Measurements from ENCODE around the gene OR2A25. TPM values are rescaled to one million over a fixed set of nuclear protein-coding genes. Genes with fewer than 3 reads are reported as not detected.

The OR2A25 gene
- total RNA-seq, 1 donor from 2014 or later: not detected

- intact Hi-C loops (cut with micrococcal nuclease): no loop called here
- DNase-seq: no peak
- no peak for ATAC-seq
Measured at GRCh38 chr7:144057954-144058353, 11.7 kb upstream of the OR2A25 start.

GRCh38 chr7:144063710-144064109, 5.9 kb upstream of the OR2A25 start:
- DNase-seq (no peak), ATAC-seq (no peak)
- intact Hi-C loops (cut with micrococcal nuclease): no loop called here

- intact Hi-C loops (cut with micrococcal nuclease): no loop called here
- DNase-seq (no peak), ATAC-seq (no peak)
Measured at GRCh38 chr7:144069953-144070352, 342 bp downstream of the OR2A25 start.

GRCh38 chr7:144074374-144074773, 4.8 kb downstream of the OR2A25 start:
- DNase-seq: no peak
- no peak for ATAC-seq
- intact Hi-C loops (cut with micrococcal nuclease): no loop called here

- ATAC-seq (no peak), DNase-seq (no peak)
- intact Hi-C loops (cut with micrococcal nuclease): no loop called here
Measured at GRCh38 chr7:144085978-144086377, 16.4 kb downstream of the OR2A25 start, which contains the start of gene OR2A12. TSS of gene OR2A12 (plus strand) at chr7:144086278. CDS start at chr7:144095108, 8,830 bp downstream.

GRCh38 chr7:144086730-144087129, 17.1 kb downstream of the OR2A25 start:
- DNase-seq (no peak), ATAC-seq (no peak)
- intact Hi-C loops (cut with micrococcal nuclease): no loop called here

GRCh38 chr7:144087230-144087629, 17.6 kb downstream of the OR2A25 start:
- no peak for DNase-seq

GRCh38 chr7:144090667-144091066, 21.1 kb downstream of the OR2A25 start:
- ATAC-seq (no peak), DNase-seq (no peak)

More at GRCh38 chr7:144087230-144087629, 17.6 kb downstream of the OR2A25 start:
- no peak for ATAC-seq
- intact Hi-C loops (cut with micrococcal nuclease): no loop called here

GRCh38 chr7:144098776-144099175, 29.2 kb downstream of the OR2A25 start:
- ATAC-seq (no peak), DNase-seq (no peak)
- intact Hi-C loops (cut with micrococcal nuclease): no loop called here

More at GRCh38 chr7:144090667-144091066, 21.1 kb downstream of the OR2A25 start:
- intact Hi-C loops (cut with micrococcal nuclease): no loop called here

- intact Hi-C loops (cut with micrococcal nuclease): no loop called here
- DNase-seq (no peak), ATAC-seq (no peak)
Measured at GRCh38 chr7:144100607-144101006, 31.0 kb downstream of the OR2A25 start.

GRCh38 chr7:144102041-144102440, 32.4 kb downstream of the OR2A25 start:
- ATAC-seq (no peak), DNase-seq (no peak)
- intact Hi-C loops (cut with micrococcal nuclease): no loop called here

- intact Hi-C loops (cut with micrococcal nuclease): no loop called here
- no peak for DNase-seq
- ATAC-seq: no peak
Measured at GRCh38 chr7:144105211-144105610, 35.6 kb downstream of the OR2A25 start.

- ATAC-seq (no peak), DNase-seq (no peak)
- intact Hi-C loops (cut with micrococcal nuclease): no loop called here
Measured at GRCh38 chr7:144109283-144109682, 39.7 kb downstream of the OR2A25 start, which contains the start of gene OR2A2. TSS of gene OR2A2 (plus strand) at chr7:144109583. CDS start at chr7:144109583, 0 bp downstream.

GRCh38 chr7:144110272-144110671, 40.7 kb downstream of the OR2A25 start:
- ATAC-seq (no peak), DNase-seq (no peak)
- intact Hi-C loops (cut with micrococcal nuclease): no loop called here

- DNase-seq (no peak), ATAC-seq (no peak)
- intact Hi-C loops (cut with micrococcal nuclease): no loop called here
Measured at GRCh38 chr7:144113651-144114050, 44.0 kb downstream of the OR2A25 start.

- intact Hi-C loops (cut with micrococcal nuclease): no loop called here
- DNase-seq: no peak
- ATAC-seq: no peak
Measured at GRCh38 chr7:144118341-144118740, 48.7 kb downstream of the OR2A25 start.

- ATAC-seq (no peak), DNase-seq (no peak)
- intact Hi-C loops (cut with micrococcal nuclease): no loop called here
Measured at GRCh38 chr7:144122876-144123275, 53.3 kb downstream of the OR2A25 start, which contains the start of gene OR2A14. TSS of gene OR2A14 (plus strand) at chr7:144123176. CDS start at chr7:144129113, 5,937 bp downstream.

Other genes starting within 250 kb of the OR2A25 start
- gene TCAF1, start 167.6 kb upstream of the OR2A25 start, total RNA-seq: 35.9 TPM
- gene OR2F2, start 134.6 kb upstream of the OR2A25 start, total RNA-seq: not detected
- gene OR2F1, start 115.0 kb upstream of the OR2A25 start, total RNA-seq: not detected
- not detected for gene OR6B1, start 69.5 kb upstream of the OR2A25 start, total RNA-seq
- gene OR2A5, start 20.9 kb upstream of the OR2A25 start, total RNA-seq: not detected
- gene OR2A12, start 16.5 kb downstream of the OR2A25 start, total RNA-seq: not detected
- gene OR2A2, start 39.8 kb downstream of the OR2A25 start, total RNA-seq: not detected
- not detected for gene OR2A14, start 53.4 kb downstream of the OR2A25 start, total RNA-seq
- 0.62 TPM for gene CTAGE4, start 113.7 kb downstream of the OR2A25 start, total RNA-seq
- gene ARHGEF35, start 126.0 kb downstream of the OR2A25 start, total RNA-seq: 0.94 TPM
- not detected for gene OR2A42, start 169.8 kb downstream of the OR2A25 start, total RNA-seq
- gene OR2A7, start 195.0 kb downstream of the OR2A25 start, total RNA-seq: 0.55 TPM
- gene CTAGE8, start 199.5 kb downstream of the OR2A25 start, total RNA-seq: not detected
- gene OR2A1, start 242.6 kb downstream of the OR2A25 start, total RNA-seq: not detected